GM12873 (cell line): ENCODE results near the gene UBQLN2.

Source experiments
- TF ChIP-seq, protein P1 (sequence below): IDR thresholded peaks from 2 replicates; pipeline ENCODE4 v1.5.1; 2012; ENCODE audit warnings: low read depth, mild to moderate bottlenecking, moderate library complexity, low read length, control low read depth; ENCODE audit not compliant: insufficient read depth; ENCODE audit errors: missing control alignments

UBQLN2 gene

DNA sequence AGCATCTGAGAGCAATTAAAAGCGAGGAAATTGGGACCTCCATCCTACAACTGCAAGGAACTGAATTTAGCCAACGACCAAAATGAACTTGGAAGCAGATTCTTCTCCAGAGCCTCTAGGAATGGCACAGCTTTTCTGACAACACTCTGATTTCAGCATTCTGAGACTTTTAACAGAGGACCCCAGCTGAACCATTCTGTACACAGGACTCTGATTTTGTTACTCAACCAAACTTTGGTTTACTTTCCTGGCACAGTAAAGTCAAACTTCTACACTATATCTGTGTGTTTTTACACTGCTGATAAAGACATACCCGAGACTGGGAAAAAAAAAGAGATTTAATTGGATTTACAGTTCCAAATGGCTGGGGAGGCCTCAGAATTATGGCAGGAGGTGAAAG lies 37.6 kb downstream of the UBQLN2 start:
- TF ChIP-seq, protein P1, sequence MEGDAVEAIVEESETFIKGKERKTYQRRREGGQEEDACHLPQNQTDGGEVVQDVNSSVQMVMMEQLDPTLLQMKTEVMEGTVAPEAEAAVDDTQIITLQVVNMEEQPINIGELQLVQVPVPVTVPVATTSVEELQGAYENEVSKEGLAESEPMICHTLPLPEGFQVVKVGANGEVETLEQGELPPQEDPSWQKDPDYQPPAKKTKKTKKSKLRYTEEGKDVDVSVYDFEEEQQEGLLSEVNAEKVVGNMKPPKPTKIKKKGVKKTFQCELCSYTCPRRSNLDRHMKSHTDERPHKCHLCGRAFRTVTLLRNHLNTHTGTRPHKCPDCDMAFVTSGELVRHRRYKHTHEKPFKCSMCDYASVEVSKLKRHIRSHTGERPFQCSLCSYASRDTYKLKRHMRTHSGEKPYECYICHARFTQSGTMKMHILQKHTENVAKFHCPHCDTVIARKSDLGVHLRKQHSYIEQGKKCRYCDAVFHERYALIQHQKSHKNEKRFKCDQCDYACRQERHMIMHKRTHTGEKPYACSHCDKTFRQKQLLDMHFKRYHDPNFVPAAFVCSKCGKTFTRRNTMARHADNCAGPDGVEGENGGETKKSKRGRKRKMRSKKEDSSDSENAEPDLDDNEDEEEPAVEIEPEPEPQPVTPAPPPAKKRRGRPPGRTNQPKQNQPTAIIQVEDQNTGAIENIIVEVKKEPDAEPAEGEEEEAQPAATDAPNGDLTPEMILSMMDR = no peak

DNA sequence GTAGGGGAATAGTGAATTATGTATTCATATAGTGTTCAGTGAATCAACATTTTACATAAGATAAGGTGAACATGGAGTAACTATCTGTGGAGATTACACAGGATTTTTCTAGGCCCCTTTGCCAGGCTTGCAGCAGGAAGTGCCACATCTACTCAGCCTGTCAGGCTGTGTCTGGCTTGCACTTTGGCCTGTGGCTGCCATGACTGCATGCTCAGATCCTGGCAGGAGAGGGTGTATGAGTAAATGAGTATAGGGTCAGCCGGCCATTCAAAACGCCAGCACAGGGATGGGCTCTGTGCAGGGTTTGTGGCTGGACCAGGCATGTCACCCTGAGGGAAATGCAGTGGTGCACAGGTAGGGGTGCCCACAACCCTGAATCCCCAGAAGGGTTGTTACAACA lies 51.9 kb downstream of the UBQLN2 start:
- TF ChIP-seq, protein P1 = no peak
